ENCODE data around the gene KRT17. TPM values are rescaled to one million over a fixed set of nuclear protein-coding genes. Genes with fewer than 3 reads are reported as not detected.
A peak's percentile ranks its signal among the peaks of the same experiment; 100 is the strongest.

KRT17 gene
- total RNA-seq: not detected

- DNase-seq (ENCODE audit: low read depth in 2 of 3, low spot score in 2 of 3): no peak
Measured at GRCh38 chr17:41624208-41625101, at the start of gene KRT17. Gene KRT17, minus strand, starts transcription at chr17:41624575. Its CDS starts 66 bp downstream, at chr17:41624509.

GRCh38 chr17:41672153-41672552 is 47.8 kb upstream of the KRT17 start:
- no peak for DNase-seq (ENCODE audit: low read depth in 2 of 3, low spot score in 2 of 3)

GRCh38 chr17:41667280-41668041 is 43.1 kb upstream of the KRT17 start:
- DNase-seq (ENCODE audit: low read depth in 2 of 3, low spot score in 2 of 3): no peak

GRCh38 chr17:41666708-41667279 is 42.4 kb upstream of the KRT17 start:
- peak; percentile 70 to 85 (median 78) for DNase-seq (ENCODE audit: low read depth in 2 of 3, low spot score in 2 of 3)

- peak in 2 of 3 donors; percentile 60 to 71 for DNase-seq (ENCODE audit: low read depth in 2 of 3, low spot score in 2 of 3)
Measured at GRCh38 chr17:41666237-41666641, 41.9 kb upstream of the KRT17 start.

GRCh38 chr17:41665566-41666236 is 41.3 kb upstream of the KRT17 start:
- peak; percentile 84 to 90 (median 85) for DNase-seq (ENCODE audit: low read depth in 2 of 3, low spot score in 2 of 3)

- DNase-seq (ENCODE audit: low read depth in 2 of 3, low spot score in 2 of 3): no peak
Measured at GRCh38 chr17:41664587-41665565, 40.5 kb upstream of the KRT17 start.

GRCh38 chr17:41664172-41664457 is 39.7 kb upstream of the KRT17 start:
- DNase-seq (ENCODE audit: low read depth in 2 of 3, low spot score in 2 of 3): no peak

GRCh38 chr17:41663451-41664171 is 39.2 kb upstream of the KRT17 start:
- DNase-seq (ENCODE audit: low read depth in 2 of 3, low spot score in 2 of 3): no peak

GRCh38 chr17:41660221-41660711 is 35.9 kb upstream of the KRT17 start:
- DNase-seq (ENCODE audit: low read depth in 2 of 3, low spot score in 2 of 3): no peak

- DNase-seq (ENCODE audit: low read depth in 2 of 3, low spot score in 2 of 3): no peak
Measured at GRCh38 chr17:41659427-41660212, 35.2 kb upstream of the KRT17 start.

GRCh38 chr17:41658846-41659245 is 34.5 kb upstream of the KRT17 start:
- peak in 1 of 3 donors; percentile 44 for DNase-seq (ENCODE audit: low read depth in 2 of 3, low spot score in 2 of 3)

- no peak for DNase-seq (ENCODE audit: low read depth in 2 of 3, low spot score in 2 of 3)
Measured at GRCh38 chr17:41657936-41658335, 33.6 kb upstream of the KRT17 start.

GRCh38 chr17:41657176-41657754 is 32.9 kb upstream of the KRT17 start:
- DNase-seq (ENCODE audit: low read depth in 2 of 3, low spot score in 2 of 3): no peak

GRCh38 chr17:41656249-41657023 is 32.1 kb upstream of the KRT17 start:
- DNase-seq (ENCODE audit: low read depth in 2 of 3, low spot score in 2 of 3): no peak

GRCh38 chr17:41655611-41656111 is 31.3 kb upstream of the KRT17 start:
- no peak for DNase-seq (ENCODE audit: low read depth in 2 of 3, low spot score in 2 of 3)
